Gastroesophageal sphincter (tissue), 4 donors: ENCODE data around the gene TNNI3K. TPM values are rescaled to one million over a fixed set of nuclear protein-coding genes. Genes with fewer than 3 reads are reported as not detected.

Source experiments
- ATAC-seq: fragments of 150-250 bp; one replicate; pipeline ENCODE4 v1.9.1; 2016; ENCODE audit warnings: mild to moderate bottlenecking, moderate library complexity
- H3K27ac ChIP-seq, 4 donors: fragments of 200-600 bp; sonication (generic) in 3 of 4; 1 replicate in 3 of 4; 2 replicates in 1 of 4; pipeline ENCODE4 v1.5.1; 2016 to 2019
- H3K27me3 ChIP-seq: fragments of 200-600 bp; sonication (generic); one replicate; pipeline ENCODE4 v1.5.1; 2019
- H3K36me3 ChIP-seq, 2 donors: fragments of 200-600 bp; sonication (generic); one replicate each; pipeline ENCODE4 v1.5.1; 2019; ENCODE audit warnings: control low read depth in 1 of 2
- H3K4me1 ChIP-seq, 3 donors: fragments of 200-600 bp; sonication (generic); 1 replicate in 2 of 3; 2 replicates in 1 of 3; pipeline ENCODE4 v1.5.1; 2016 to 2019; ENCODE audit warnings: control low read depth in 2 of 3
- H3K4me3 ChIP-seq, 2 donors: fragments of 200-600 bp; sonication (generic); one replicate each; pipeline ENCODE4 v1.5.1; 2019; ENCODE audit warnings: mild to moderate bottlenecking in 1 of 2, moderate library complexity in 1 of 2
- H3K9me3 ChIP-seq, 3 donors: fragments of 200-600 bp; sonication (generic); one replicate each; pipeline ENCODE4 v1.5.1; 2017 to 2019; ENCODE audit warnings: control low read depth in 2 of 3
- EP300 ChIP-seq: sonication (generic); formaldehyde crosslinking; IDR thresholded peaks from one replicate; pipeline ENCODE4 v1.6.1; 2017; ENCODE audit warnings: antibody characterized with exemption, mild to moderate bottlenecking
- POLR2A ChIP-seq, 2 donors: fragments of 450-650 bp; IDR thresholded peaks; one replicate each; pipeline ENCODE4 v1.6.1; 2017; ENCODE audit warnings: antibody characterized with exemption in 2 of 2, mild to moderate bottlenecking in 2 of 2, moderate library complexity in 1 of 2
- POLR2AphosphoS5 ChIP-seq: sonication (generic); formaldehyde crosslinking; IDR thresholded peaks from one replicate; pipeline ENCODE4 v1.6.1; 2017; ENCODE audit warnings: antibody characterized with exemption
- WGBS, 2 donors: methylation state at CpG; one replicate each; pipeline ENCODE4 v1.1.5; 2018; ENCODE audit warnings: low coverage in 1 of 2; 5-methylcytosine and 5-hydroxymethylcytosine counted together
- total RNA-seq, 4 donors: library from RNA; depleted of rRNA; stranded (reverse); fragments of >200 nt; gene quantifications; one replicate each; pipeline ENCODE4 v1.1.0, GENCODE V29; 2016
- TF ChIP-seq, protein P1 (sequence below), 4 experiments: fragments of 200-600 bp in 2 of 4; fragments of 450-650 bp in 2 of 4; sonication (generic) in 1 of 4; IDR thresholded peaks; one replicate each; pipeline ENCODE4 v1.5.1; 2017 to 2019; ENCODE audit warnings: antibody characterized with exemption in 4 of 4, mild to moderate bottlenecking in 2 of 4, moderate library complexity in 2 of 4

Gene TNNI3K
- total RNA-seq, 4 donors from 2014 or later = 0.32 to 3.9 (median 2.9) TPM

DNA sequence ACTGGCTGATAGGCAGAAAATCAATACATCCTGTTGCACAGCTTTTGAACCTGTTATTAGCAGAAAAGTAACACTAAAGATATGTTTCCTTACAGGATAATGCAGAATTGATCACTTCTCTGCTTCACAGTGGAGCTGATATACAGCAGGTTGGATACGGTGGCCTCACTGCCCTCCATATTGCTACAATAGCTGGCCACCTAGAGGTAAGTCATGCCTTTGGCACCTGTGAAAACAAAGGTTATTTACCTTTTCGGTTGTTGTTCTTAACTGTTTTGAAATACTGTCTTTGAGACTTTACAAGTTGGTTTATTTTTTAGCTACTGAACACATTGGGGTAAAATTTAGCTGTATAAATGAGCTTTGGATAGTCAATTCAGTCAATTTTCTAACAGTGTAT is 36.3 kb downstream of the TNNI3K start:
- no peak for ATAC-seq
- TF ChIP-seq, protein P1, sequence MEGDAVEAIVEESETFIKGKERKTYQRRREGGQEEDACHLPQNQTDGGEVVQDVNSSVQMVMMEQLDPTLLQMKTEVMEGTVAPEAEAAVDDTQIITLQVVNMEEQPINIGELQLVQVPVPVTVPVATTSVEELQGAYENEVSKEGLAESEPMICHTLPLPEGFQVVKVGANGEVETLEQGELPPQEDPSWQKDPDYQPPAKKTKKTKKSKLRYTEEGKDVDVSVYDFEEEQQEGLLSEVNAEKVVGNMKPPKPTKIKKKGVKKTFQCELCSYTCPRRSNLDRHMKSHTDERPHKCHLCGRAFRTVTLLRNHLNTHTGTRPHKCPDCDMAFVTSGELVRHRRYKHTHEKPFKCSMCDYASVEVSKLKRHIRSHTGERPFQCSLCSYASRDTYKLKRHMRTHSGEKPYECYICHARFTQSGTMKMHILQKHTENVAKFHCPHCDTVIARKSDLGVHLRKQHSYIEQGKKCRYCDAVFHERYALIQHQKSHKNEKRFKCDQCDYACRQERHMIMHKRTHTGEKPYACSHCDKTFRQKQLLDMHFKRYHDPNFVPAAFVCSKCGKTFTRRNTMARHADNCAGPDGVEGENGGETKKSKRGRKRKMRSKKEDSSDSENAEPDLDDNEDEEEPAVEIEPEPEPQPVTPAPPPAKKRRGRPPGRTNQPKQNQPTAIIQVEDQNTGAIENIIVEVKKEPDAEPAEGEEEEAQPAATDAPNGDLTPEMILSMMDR (IDR thresholded peaks at IDR 0.05) = no peak
- TF ChIP-seq POLR2AphosphoS5 (no peak), EP300 (no peak), POLR2A (IDR thresholded peaks at IDR 0.05) (no peak)
- no peaks in the 10 kb centered on the region for H3K4me1 ChIP-seq
- no peak overlapping the region for H3K27ac ChIP-seq
- H3K27me3 ChIP-seq = no peaks in the 10 kb centered on the region
- peaks cover 0 to 29% of the 10 kb centered on the region in 2 donors for H3K36me3 ChIP-seq
- no peaks in the 10 kb centered on the region for H3K9me3 ChIP-seq
- 81 to 94% methylated on average over 2 of the region's 2 CpGs for WGBS, 2 donors
- H3K4me3 ChIP-seq = no peak overlapping the region

DNA sequence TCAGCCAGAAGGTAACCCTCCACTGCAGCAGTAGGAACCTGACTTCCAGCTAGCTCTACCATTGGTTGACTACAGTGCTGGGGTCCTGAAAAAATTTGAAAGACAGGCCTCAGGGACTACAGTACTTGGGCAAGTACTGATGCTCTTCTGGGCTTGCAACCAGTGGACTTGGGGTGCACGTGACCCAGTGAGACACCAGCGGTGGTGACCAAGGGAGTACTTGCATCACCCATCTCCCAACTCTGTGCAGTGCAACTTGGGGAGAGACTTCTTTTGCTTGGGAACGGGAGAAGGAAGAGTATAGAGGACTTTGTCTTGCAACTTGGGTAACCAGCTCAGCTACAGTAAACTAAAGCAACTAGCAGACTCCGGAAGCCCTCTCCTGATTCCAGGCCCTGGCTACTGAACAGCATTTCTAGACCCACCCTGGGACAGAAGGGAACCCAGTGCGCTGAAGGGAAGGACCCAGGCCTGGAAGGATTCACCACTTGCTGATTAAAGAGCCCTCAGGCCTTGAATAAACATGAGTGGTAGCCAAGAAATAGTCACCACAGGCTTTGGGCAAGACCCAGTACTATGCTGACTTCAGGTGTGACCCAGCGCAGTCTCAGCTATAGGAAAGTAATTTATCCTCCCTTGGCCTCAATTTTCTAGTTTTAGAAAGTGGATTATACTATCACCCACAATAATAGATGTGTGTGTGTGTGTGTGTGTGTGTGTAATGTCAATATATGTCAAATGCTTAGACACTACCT is 45.6 kb downstream of the TNNI3K start:
- no peak for TF ChIP-seq EP300
- no peak for TF ChIP-seq POLR2AphosphoS5
- no peak for TF ChIP-seq POLR2A (IDR thresholded peaks at IDR 0.05)
- TF ChIP-seq, protein P1 (IDR thresholded peaks at IDR 0.05) = no peak
- no peaks in the 10 kb centered on the region for H3K4me1 ChIP-seq
- no peaks in the 10 kb centered on the region for H3K9me3 ChIP-seq
- no peak for ATAC-seq
- 98 to 100% methylated on average over 2 to 5 of the region's 6 CpGs for WGBS, 2 donors
- peaks cover 0 to 28% of the 10 kb centered on the region in 2 donors for H3K36me3 ChIP-seq
- H3K27me3 ChIP-seq = no peaks in the 10 kb centered on the region
- no peak overlapping the region for H3K4me3 ChIP-seq
- H3K27ac ChIP-seq = no peak overlapping the region

DNA sequence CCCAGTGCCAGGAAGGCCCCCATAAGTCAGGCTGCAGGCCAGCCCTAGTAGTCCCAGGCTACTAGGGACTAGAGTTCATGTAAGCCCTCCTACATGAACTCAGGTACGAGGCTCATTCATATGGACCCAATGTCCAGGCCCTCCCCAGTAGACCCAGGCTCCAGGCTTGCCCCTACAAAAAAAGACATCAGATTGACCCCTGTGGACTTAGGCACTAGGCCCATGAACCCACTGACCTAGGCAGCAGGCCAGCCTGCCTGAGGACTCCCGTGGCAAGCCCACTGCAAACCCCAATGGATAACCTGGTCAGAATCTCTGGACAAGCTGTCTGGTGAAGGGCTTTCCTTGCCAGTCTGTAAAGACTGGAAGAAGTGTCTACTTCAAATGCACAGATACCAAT is 51.2 kb downstream of the TNNI3K start:
- TF ChIP-seq POLR2A (IDR thresholded peaks at IDR 0.05) (no peak), EP300 (no peak), POLR2AphosphoS5 (no peak)
- TF ChIP-seq, protein P1 (IDR thresholded peaks at IDR 0.05) = no peak
- Histone ChIP-seq H3K9me3 (peaks cover 0 to 6% (median 0%) of the 10 kb centered on the region in 3 donors), H3K36me3 (peaks cover 0 to 19% of the 10 kb centered on the region in 2 donors), H3K4me3 (no peak overlapping the region), H3K27me3 (no peaks in the 10 kb centered on the region), H3K27ac (no peak overlapping the region), H3K4me1 (no peaks in the 10 kb centered on the region)
- 80% methylated on average over 2 of the region's 2 CpGs; no CpG with 5 or more reads in 1 of the 2 donors for WGBS, 2 donors
- no peak for ATAC-seq

DNA sequence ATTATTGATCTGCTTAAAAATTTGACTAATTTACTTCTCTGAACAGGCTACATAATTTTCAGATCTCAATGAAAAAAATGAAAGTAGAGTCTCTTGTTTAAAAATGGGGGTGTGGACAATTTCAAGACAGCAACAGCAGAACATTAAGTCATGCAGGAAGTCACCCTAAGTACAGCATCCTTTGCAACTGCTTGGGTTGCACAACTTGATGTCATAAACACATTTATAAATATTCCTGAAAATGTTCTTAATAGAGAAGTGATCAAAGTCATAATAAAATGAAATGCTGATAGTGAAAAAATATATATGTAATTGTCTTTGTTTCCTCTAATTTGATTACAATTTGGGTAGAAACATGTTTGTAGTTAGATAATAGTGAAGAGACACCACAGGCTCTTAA is 79.3 kb downstream of the TNNI3K start:
- TF ChIP-seq POLR2A (IDR thresholded peaks at IDR 0.05) (no peak), POLR2AphosphoS5 (no peak), EP300 (no peak)
- TF ChIP-seq, protein P1 (IDR thresholded peaks at IDR 0.05) = no peak
- H3K36me3 ChIP-seq = no peaks in the 10 kb centered on the region
- no peak for ATAC-seq

DNA sequence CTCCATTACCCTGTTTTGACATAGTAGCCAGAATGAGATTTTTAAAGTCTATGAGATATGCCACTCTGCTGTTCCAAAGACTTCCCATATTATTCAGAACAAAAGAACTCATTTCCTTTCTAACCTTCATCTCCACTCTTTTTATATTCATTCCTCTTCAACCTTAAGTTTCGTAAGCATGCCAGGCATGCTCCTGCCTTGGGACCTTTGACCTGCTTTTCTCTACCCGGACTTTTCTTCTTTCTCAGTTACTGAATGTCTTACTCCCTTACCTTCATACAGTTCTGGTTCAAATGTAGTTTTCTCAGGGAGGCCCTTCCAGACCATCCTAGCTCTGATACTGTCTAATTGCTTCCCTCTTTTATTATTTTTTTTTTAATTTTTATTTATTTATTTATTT is 81.1 kb downstream of the TNNI3K start:
- no peaks in the 10 kb centered on the region for H3K4me1 ChIP-seq
- TF ChIP-seq, protein P1 (IDR thresholded peaks at IDR 0.05) = no peak
- TF ChIP-seq POLR2AphosphoS5 (no peak), POLR2A (IDR thresholded peaks at IDR 0.05) (no peak), EP300 (no peak)
- H3K27me3 ChIP-seq = no peaks in the 10 kb centered on the region
- H3K9me3 ChIP-seq = no peaks in the 10 kb centered on the region
- ATAC-seq = no peak
- H3K36me3 ChIP-seq = no peaks in the 10 kb centered on the region
- no peak overlapping the region for H3K27ac ChIP-seq
- H3K4me3 ChIP-seq = no peak overlapping the region
- 83 to 86% methylated on average over 2 of the region's 2 CpGs for WGBS, 2 donors

More for the DNA sequence above, 79.3 kb downstream of the TNNI3K start:
- H3K9me3 ChIP-seq = no peaks in the 10 kb centered on the region
- H3K27me3 ChIP-seq = no peaks in the 10 kb centered on the region
- no peaks in the 10 kb centered on the region for H3K4me1 ChIP-seq
- H3K4me3 ChIP-seq = no peak overlapping the region
- H3K27ac ChIP-seq = no peak overlapping the region
